HEK293T (cell line): ENCODE data around the gene CHST2.

Experiments
- ARNT ChIP-seq: fragments of 450-650 bp; IDR thresholded peaks from 2 replicates; pipeline ENCODE4 v1.6.1; 2017; ENCODE audit warnings: mild to moderate bottlenecking
- BHLHE40 ChIP-seq: fragments of 450-650 bp; IDR thresholded peaks from 2 replicates; pipeline ENCODE4 v1.6.1; 2016; ENCODE audit warnings: mild to moderate bottlenecking, moderate library complexity, borderline replicate concordance
- LEF1 ChIP-seq: fragments of 450-650 bp; IDR thresholded peaks from 2 replicates; pipeline ENCODE4 v1.6.1; 2017; ENCODE audit warnings: mild to moderate bottlenecking, borderline replicate concordance
- NFRKB ChIP-seq: fragments of 450-650 bp; IDR thresholded peaks from 2 replicates; pipeline ENCODE4 v1.6.1; 2016; ENCODE audit warnings: mild to moderate bottlenecking, moderate library complexity
- SP1 ChIP-seq: fragments of 450-650 bp; IDR thresholded peaks from 2 replicates; pipeline ENCODE4 v1.6.1; 2017
- SUZ12 ChIP-seq: fragments of 450-650 bp; IDR thresholded peaks from 2 replicates; pipeline ENCODE4 v1.6.1; 2016; ENCODE audit warnings: mild to moderate bottlenecking

- TF ChIP-seq ARNT (no peak), SUZ12 (no peak), LEF1 (no peak), BHLHE40 (no peak), NFRKB (no peak), SP1 (no peak)
Measured at GRCh38 chr3:143146486-143147274, 27.1 kb downstream of the CHST2 start.
